ENCODE measurements around the gene LRFN3.
"Not testable (repeated sequence)": the region's sequence is repeated elsewhere in the genome, so short reads cannot be mapped to it uniquely, and the experiment has no call there.

LRFN3 gene

GRCh38 chr19:35935911-35936737 is at the start of gene LRFN3:
TSS of gene LRFN3 (plus strand) at chr19:35936374. CDS start at chr19:35939426, 3,052 bp downstream.
- peak; percentile 65 for DNase-seq

GRCh38 chr19:35887197-35887596 is 49.0 kb upstream of the LRFN3 start:
- no peak for DNase-seq

- DNase-seq = no peak
Measured at GRCh38 chr19:35888398-35888797, 47.8 kb upstream of the LRFN3 start.

- no peak for DNase-seq
Measured at GRCh38 chr19:35889370-35890112, 46.6 kb upstream of the LRFN3 start.

GRCh38 chr19:35890113-35890650 is 46.0 kb upstream of the LRFN3 start:
- DNase-seq = no peak

- not testable (repeated sequence) for DNase-seq
Measured at GRCh38 chr19:35891819-35892218, 44.4 kb upstream of the LRFN3 start.

GRCh38 chr19:35894342-35894741 is 41.8 kb upstream of the LRFN3 start:
- DNase-seq = no peak

GRCh38 chr19:35895911-35896642 is 40.1 kb upstream of the LRFN3 start:
- DNase-seq = no peak

- no peak for DNase-seq
Measured at GRCh38 chr19:35896643-35897040, 39.5 kb upstream of the LRFN3 start.

GRCh38 chr19:35897706-35898451 is 38.3 kb upstream of the LRFN3 start:
- DNase-seq = no peak

GRCh38 chr19:35898499-35898809 is 37.7 kb upstream of the LRFN3 start:
- no peak for DNase-seq

GRCh38 chr19:35899547-35900214 is 36.5 kb upstream of the LRFN3 start:
- peak; percentile 74 for DNase-seq

GRCh38 chr19:35901055-35901644 is 35.0 kb upstream of the LRFN3 start:
- DNase-seq = peak; percentile 61

- DNase-seq = peak; percentile 51
Measured at GRCh38 chr19:35901854-35902661, 34.1 kb upstream of the LRFN3 start, which contains the start of gene HCST. TSS of gene HCST (plus strand) at chr19:35902529. CDS start at chr19:35902594, 65 bp downstream.

GRCh38 chr19:35902870-35903475 is 33.2 kb upstream of the LRFN3 start:
- no peak for DNase-seq

- DNase-seq = peak; percentile 69
Measured at GRCh38 chr19:35903550-35904179, 32.5 kb upstream of the LRFN3 start.

GRCh38 chr19:35904311-35905068 is 31.7 kb upstream of the LRFN3 start:
- DNase-seq = no peak

- DNase-seq = no peak
Measured at GRCh38 chr19:35905178-35905727, 30.9 kb upstream of the LRFN3 start.

GRCh38 chr19:35907377-35907745 is 28.8 kb upstream of the LRFN3 start:
- no peak for DNase-seq

Data from fibroblast of upper back skin (primary cell).